Kidney epithelial cell (primary cell): ENCODE data around the gene CCNYL1. TPM values are rescaled to one million over a fixed set of nuclear protein-coding genes. Genes with fewer than 3 reads are reported as not detected.

Experiments used
- DNase-seq: peaks from one replicate; pipeline ENCODE4 v3.0.0-alpha.2; 2010; ENCODE audit warnings: low read depth
- H3K27me3 ChIP-seq: 2 replicates; pipeline ENCODE4 v1.6.0; 2011; ENCODE audit warnings: low read length; ENCODE audit not compliant: control insufficient read depth, insufficient read depth
- H3K36me3 ChIP-seq: 2 replicates; pipeline ENCODE4 v1.5.1; 2011; ENCODE audit warnings: low read length; ENCODE audit not compliant: control insufficient read depth, insufficient read depth
- H3K4me3 ChIP-seq: 2 replicates; pipeline ENCODE4 v1.5.1; 2011; ENCODE audit warnings: low read depth, mild to moderate bottlenecking, control low read depth, low read length
- total RNA-seq: library from RNA; depleted of rRNA; stranded (reverse); fragments of >200 nt; gene quantifications from 2 replicates; pipeline ENCODE4 v1.2.3, GENCODE V29; 2015
- TF ChIP-seq, protein P1 (sequence below): IDR thresholded peaks from 2 replicates; pipeline ENCODE4 v1.5.1; 2011; ENCODE audit warnings: mild to moderate bottlenecking, moderate library complexity, low read length, control low read depth, inconsistent platforms; ENCODE audit not compliant: insufficient read depth, poor library complexity, severe bottlenecking

Gene CCNYL1
- total RNA-seq, 1 donor from 2014 or later: 16.8 TPM

DNA sequence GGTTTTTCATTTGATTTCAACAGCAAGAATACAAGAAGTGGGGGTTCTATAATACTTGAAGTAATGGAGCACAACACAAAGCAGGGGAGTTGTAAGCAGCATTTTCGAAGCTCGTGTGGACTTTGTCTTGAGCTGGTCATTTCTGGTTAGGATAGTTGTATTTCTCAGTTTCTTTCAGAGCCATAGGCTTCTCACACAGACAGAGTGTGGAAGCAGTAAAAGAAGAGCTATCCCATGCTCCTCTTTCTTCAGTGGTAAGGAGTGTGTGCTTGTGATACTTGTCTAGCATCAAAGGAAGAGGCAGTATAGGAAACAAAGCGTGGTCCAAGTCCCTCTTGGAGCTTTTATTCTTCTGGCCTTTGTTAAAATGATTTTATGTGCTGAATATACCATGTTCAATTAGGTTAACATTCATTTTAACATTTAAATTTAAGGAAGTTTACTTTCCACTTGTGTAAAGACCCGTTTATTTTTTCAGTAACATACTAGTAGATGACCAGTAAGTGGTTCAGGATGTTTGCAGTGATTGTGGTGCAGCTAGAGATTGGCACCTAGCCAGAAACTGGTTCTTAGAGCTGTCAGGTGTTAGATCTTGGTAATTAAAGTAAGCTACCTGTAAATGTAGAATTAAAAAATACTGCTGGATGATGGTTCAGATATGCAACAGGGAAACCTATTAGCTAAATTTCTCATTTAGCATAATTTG is 14.6 kb downstream of the CCNYL1 start:
- DNase-seq: no peak

DNA sequence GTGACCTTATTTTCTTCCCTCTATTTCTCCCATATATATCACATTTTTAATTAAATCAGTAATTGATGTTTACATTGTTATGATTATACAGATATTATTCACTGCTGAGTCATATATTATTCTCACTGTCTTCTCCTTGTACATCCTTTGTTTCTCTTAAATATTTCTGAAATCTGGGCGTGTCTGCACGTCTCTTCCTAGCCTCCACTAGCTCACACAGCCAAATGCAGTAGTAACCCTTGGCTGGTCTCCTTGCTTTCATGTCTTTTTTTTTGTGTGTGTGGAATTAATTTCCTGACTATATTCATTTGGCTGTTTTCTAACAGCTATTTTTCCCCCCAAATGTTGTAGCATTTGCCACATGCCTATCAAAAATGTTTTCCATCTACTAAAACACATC is 15.8 kb downstream of the CCNYL1 start:
- no peaks in the 10 kb centered on the region for H3K36me3 ChIP-seq
- no peak overlapping the region for H3K4me3 ChIP-seq
- H3K27me3 ChIP-seq: no peaks in the 10 kb centered on the region
- no peak for DNase-seq
- TF ChIP-seq, protein P1, sequence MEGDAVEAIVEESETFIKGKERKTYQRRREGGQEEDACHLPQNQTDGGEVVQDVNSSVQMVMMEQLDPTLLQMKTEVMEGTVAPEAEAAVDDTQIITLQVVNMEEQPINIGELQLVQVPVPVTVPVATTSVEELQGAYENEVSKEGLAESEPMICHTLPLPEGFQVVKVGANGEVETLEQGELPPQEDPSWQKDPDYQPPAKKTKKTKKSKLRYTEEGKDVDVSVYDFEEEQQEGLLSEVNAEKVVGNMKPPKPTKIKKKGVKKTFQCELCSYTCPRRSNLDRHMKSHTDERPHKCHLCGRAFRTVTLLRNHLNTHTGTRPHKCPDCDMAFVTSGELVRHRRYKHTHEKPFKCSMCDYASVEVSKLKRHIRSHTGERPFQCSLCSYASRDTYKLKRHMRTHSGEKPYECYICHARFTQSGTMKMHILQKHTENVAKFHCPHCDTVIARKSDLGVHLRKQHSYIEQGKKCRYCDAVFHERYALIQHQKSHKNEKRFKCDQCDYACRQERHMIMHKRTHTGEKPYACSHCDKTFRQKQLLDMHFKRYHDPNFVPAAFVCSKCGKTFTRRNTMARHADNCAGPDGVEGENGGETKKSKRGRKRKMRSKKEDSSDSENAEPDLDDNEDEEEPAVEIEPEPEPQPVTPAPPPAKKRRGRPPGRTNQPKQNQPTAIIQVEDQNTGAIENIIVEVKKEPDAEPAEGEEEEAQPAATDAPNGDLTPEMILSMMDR: no peak

More for the DNA sequence above, 14.6 kb downstream of the CCNYL1 start:
- H3K27me3 ChIP-seq: no peaks in the 10 kb centered on the region
- H3K36me3 ChIP-seq: no peaks in the 10 kb centered on the region
- TF ChIP-seq, protein P1: no peak
- H3K4me3 ChIP-seq: no peak overlapping the region

DNA sequence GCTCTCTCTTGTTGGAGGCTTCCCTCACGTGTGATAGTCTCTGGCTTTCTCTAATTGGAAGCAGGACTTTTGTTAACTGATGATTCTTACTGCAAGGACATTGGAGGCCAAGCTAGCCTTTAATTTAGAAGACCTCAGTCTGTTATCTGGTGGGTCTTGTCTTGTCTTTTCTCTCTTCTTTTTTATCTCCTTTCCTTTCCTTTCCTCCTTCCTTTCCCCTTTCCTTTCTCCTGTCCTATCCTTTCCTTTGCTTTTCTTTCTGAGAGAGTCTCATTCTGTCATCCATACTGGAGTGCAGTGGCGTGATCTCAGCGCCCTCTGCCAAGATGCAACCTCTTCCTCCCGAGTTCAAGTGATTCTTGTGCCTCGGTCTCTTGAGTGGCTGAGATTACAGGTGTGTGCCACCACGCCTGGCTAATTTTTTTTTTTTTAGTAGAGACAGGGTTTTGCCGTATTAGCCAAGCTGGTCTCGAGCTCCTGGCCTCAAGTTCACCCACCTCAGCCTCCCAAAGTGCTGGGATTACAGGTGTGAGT is 18.1 kb downstream of the CCNYL1 start:
- Histone ChIP-seq H3K27me3 (no peaks in the 10 kb centered on the region), H3K36me3 (no peaks in the 10 kb centered on the region)
- TF ChIP-seq, protein P1: no peak

DNA sequence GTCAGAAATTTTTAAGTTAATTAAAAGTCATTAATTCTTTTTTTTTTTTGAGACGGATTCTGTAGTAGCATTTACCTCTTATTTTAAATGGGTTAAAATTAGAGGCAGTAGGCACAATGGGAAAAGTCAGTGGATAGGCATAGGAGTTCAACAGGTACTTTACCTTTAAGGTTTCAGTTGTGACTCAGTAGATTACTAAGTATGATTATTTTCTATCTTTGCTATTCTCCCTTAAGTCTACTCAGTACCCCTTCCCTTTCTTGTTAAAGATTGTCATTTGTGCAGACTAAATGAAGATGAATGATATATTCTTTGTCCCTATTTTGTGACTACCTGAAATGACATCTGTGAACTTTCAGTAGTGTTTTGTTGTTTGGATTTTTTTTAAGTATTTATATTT is 19.7 kb downstream of the CCNYL1 start:
- Histone ChIP-seq H3K27me3 (no peaks in the 10 kb centered on the region), H3K36me3 (no peaks in the 10 kb centered on the region), H3K4me3 (no peak overlapping the region)
- no peak for DNase-seq
- TF ChIP-seq, protein P1: no peak

More for the DNA sequence above, 18.1 kb downstream of the CCNYL1 start:
- no peak overlapping the region for H3K4me3 ChIP-seq
- no peak for DNase-seq

DNA sequence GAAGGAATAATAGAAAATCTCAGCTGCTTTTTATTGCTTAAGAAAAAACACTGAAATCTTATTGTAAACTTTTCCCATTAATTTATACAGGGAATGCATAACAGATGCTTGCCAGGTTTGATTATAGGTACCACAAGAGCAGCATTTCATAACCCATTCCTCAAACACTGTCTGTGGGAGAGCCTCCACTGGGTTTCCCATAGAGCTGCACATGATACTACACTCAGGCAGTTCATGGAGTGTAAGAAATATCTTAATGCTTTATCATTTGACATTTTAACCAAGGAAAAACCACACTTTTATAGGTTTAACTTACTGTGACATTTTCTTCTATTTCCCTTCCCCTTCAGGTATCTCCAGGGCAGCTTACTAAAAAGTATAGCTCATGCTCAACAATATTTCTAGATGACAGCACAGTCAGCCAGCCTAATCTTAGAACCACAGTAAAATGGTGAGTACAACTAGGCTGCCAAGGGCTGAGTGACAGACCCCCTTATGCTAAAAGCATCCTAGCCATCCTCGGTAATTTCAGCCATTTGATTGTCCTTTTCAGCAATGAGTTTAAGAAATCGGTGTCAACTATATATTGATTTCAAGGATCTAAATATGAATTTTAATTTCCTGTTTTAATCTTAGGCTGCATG is 22.3 kb downstream of the CCNYL1 start:
- Histone ChIP-seq H3K4me3 (no peak overlapping the region), H3K36me3 (no peaks in the 10 kb centered on the region), H3K27me3 (no peaks in the 10 kb centered on the region)
- TF ChIP-seq, protein P1: no peak
- no peak for DNase-seq
